ENCODE data around the gene SLC7A10. TPM values are rescaled to one million over a fixed set of nuclear protein-coding genes. Genes with fewer than 3 reads are reported as not detected.

Gene SLC7A10
- total RNA-seq = 1 to 10 TPM in 2 of 3 donors, not detected in 1; 6.9 to 8.8 TPM

DNA sequence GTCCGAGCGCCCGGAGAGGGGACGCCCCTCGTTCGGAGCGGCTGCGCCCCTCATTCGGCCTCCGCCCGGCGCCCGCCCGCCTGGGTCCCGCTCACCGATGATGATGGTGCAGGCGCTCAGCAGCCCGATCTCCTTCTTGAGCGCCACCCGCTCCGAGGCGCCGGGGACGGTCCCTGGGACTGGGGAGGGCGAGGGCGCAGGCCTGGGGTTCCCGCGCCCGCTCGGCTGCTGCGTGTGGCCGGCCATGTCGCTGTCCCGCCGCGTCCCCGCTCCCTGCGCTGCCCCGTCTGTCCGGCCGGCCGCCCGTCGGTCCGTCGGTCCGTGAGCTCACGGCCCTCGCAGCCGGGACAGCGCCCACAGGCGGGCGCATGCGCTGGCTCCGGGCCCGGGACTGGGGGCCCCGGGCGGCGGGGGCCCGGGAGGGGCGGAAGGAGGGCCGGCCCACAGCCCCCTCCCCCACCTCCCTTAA lies at the start of gene SLC7A10:
TSS of gene SLC7A10 (minus strand) at position 393 of the 469 bp plus-strand sequence. CDS start at position 246, 147 bp downstream.
- no peak for DNase-seq (ENCODE audit: low spot score in 2 of 2)
- Histone ChIP-seq H3K27ac (no peak within 1 kb of the TSS), H3K9me3 (peaks cover 15 to 20% of the 10 kb centered on the region in 2 donors), H3K27me3 (peaks cover 16 to 35% of the 10 kb centered on the region in 2 donors), H3K36me3 (no peaks in the 10 kb centered on the region), H3K4me3 (peak within 1 kb of the TSS in 2 of 3 donors; percentile 39 to 67), H3K4me1 (no peaks in the 10 kb centered on the region)
- TF ChIP-seq POLR2A (IDR thresholded peaks at IDR 0.05) = no peak
- TF ChIP-seq, protein P1, sequence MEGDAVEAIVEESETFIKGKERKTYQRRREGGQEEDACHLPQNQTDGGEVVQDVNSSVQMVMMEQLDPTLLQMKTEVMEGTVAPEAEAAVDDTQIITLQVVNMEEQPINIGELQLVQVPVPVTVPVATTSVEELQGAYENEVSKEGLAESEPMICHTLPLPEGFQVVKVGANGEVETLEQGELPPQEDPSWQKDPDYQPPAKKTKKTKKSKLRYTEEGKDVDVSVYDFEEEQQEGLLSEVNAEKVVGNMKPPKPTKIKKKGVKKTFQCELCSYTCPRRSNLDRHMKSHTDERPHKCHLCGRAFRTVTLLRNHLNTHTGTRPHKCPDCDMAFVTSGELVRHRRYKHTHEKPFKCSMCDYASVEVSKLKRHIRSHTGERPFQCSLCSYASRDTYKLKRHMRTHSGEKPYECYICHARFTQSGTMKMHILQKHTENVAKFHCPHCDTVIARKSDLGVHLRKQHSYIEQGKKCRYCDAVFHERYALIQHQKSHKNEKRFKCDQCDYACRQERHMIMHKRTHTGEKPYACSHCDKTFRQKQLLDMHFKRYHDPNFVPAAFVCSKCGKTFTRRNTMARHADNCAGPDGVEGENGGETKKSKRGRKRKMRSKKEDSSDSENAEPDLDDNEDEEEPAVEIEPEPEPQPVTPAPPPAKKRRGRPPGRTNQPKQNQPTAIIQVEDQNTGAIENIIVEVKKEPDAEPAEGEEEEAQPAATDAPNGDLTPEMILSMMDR (IDR thresholded peaks at IDR 0.05) = no peak
- no peak for TF ChIP-seq POLR2AphosphoS5 (IDR thresholded peaks at IDR 0.05)
- intact Hi-C loops (cut with DNase I; ENCODE audit: low total_unique reads) = no loop called here

DNA sequence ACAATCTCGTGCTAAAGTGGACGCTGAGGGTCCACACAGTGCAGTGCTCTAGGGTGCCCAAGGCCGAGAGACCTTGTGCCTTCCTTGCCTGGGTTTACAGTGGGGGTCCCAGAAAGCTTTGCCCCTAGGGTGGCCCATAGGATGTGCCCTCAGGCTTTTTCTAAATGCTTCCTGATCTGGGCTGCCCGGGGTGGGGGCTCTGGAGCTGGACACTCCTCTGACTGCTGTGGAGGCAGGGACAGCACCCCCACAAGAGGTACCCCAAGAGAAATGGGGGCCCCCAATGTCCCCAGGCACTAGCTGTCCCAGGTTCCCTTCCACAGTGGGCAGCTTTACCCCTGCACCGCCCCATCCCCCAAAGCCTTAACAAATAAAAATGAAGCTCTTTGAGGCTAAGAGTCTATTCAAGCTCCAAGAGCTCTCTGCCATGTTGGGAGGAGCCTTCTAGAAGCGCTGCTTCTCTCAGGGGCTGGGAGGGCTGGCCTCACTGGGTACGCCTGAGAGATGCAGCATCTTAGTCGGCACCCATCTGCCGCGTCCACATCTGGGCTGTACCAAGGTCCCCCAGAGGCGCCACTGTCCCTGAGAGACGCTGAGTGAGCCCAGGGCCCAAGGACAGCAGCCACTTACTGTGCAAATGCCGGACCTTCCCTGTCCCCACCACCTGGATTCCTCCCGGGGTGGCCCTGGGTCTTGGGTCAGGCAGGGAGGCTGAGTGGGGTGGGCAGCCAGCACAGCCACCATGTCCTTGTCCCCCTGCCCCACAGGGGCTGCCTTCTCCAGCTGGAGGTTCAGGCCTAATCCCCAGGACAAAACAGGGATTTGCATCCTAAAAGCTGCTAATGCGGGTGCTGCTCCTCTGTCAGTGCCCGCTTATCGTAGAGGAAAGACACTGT lies 49.3 kb upstream of the SLC7A10 start:
- TF ChIP-seq POLR2A (IDR thresholded peaks at IDR 0.05) (no peak), POLR2AphosphoS5 (IDR thresholded peaks at IDR 0.05) (no peak)
- TF ChIP-seq, protein P1 (IDR thresholded peaks at IDR 0.05) = no peak
- Histone ChIP-seq H3K36me3 (no peaks in the 10 kb centered on the region), H3K4me3 (no peak overlapping the region), H3K27ac (peak overlapping the region in 1 of 2 donors; percentile 22), H3K4me1 (peaks cover 0 to 7% of the 10 kb centered on the region in 2 donors), H3K27me3 (no peaks in the 10 kb centered on the region), H3K9me3 (no peaks in the 10 kb centered on the region)
- intact Hi-C loops (cut with DNase I; ENCODE audit: low total_unique reads) = no loop called here
- DNase-seq (ENCODE audit: low spot score in 2 of 2) = no peak

DNA sequence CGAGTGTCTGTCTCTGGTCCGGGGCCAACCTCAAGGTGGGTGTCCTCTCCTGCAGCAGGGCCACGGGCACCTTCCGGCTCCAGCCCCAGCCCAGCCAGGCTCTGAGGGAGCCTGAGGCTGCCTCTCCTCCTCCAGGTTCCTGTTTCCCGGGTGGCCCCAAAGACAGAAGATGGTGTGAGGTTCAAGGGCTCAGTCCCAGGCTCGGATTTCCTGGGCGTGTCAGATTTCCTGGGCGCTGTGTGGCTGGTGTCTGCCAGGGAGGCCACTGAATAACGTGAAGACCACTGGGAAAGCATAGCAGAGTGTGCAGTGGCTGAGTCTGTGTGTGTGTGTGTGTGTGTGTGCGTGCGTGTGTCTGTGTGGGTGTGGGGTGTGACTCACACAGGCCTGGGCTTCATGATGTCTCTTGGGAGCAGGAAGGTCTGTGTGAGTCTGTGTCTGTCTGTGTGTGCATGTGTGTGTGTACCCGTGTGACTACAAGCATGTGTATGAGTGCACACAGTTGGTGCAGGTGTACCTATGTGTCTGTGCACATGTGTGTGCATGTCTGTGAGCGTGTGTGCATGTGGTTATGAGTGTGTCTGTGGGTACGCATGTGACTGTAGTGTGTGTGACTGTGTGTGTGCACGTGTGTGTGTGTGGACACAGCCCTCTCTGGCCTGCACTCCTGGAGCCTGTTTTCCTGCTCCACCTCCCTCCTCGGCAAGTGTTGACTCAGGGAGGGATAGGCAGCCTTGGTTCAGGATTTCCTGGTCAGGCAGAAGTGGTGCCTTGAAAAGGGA lies 48.4 kb upstream of the SLC7A10 start:
- no peak for TF ChIP-seq POLR2AphosphoS5 (IDR thresholded peaks at IDR 0.05)
- TF ChIP-seq POLR2A (IDR thresholded peaks at IDR 0.05) = no peak
- TF ChIP-seq, protein P1 (IDR thresholded peaks at IDR 0.05) = no peak
- H3K4me1 ChIP-seq = peaks cover 0 to 7% of the 10 kb centered on the region in 2 donors
- DNase-seq (ENCODE audit: low spot score in 2 of 2) = peak in 1 of 2 donors; percentile 65
- no peaks in the 10 kb centered on the region for H3K36me3 ChIP-seq
- H3K27me3 ChIP-seq = no peaks in the 10 kb centered on the region
- H3K27ac ChIP-seq = peak overlapping the region in 1 of 2 donors; percentile 48
- H3K9me3 ChIP-seq = no peaks in the 10 kb centered on the region
- intact Hi-C loops (cut with DNase I; ENCODE audit: low total_unique reads) = no loop called here
- H3K4me3 ChIP-seq = no peak overlapping the region

- H3K9me3 ChIP-seq = no peaks in the 10 kb centered on the region
These were observed 47.6 kb upstream of the SLC7A10 start for GRCh38 chr19:33273065-33273736.

More at GRCh38 chr19:33273065-33273736, 47.6 kb upstream of the SLC7A10 start:
- TF ChIP-seq, protein P1 (IDR thresholded peaks at IDR 0.05) = no peak
- TF ChIP-seq POLR2AphosphoS5 (IDR thresholded peaks at IDR 0.05) (no peak), POLR2A (IDR thresholded peaks at IDR 0.05) (no peak)
- DNase-seq (ENCODE audit: low spot score in 2 of 2) = no peak
- Histone ChIP-seq H3K4me3 (peak overlapping the region in 1 of 3 donors; percentile 28), H3K4me1 (peaks cover 0 to 7% of the 10 kb centered on the region in 2 donors), H3K27ac (peak overlapping the region in 1 of 2 donors; percentile 48), H3K27me3 (no peaks in the 10 kb centered on the region), H3K36me3 (no peaks in the 10 kb centered on the region)
- intact Hi-C loops (cut with DNase I; ENCODE audit: low total_unique reads) = no loop called here

Measured in breast epithelium (tissue), 4 donors.